ENCODE results near the gene PPARGC1A.

GRCh38 chr4:23889814-23890341 lies at the start of gene PPARGC1A:
- TF ChIP-seq CTCF (IDR thresholded peaks at IDR 0.05) (no peak), ZFX (IDR thresholded peaks at IDR 0.05; ENCODE audit: borderline replicate concordance) (no peak)

Measured in 22Rv1 (cell line).